Activated CD4-positive, alpha-beta T cell treated with anti-CD3 and anti-CD28 coated beads, Interleukin-2, amount 50 U/mL, for 16 hours (primary cell): ENCODE results near the gene ZCCHC3.
"Not testable (repeated sequence)": the region's sequence is repeated elsewhere in the genome, so short reads cannot be mapped to it uniquely, and the experiment has no call there.

Source experiments
- DNase-seq: peaks from one replicate; pipeline ENCODE4 v3.0.0-alpha.2; 2020

Gene ZCCHC3

GRCh38 chr20:297098-297924 is at the start of gene ZCCHC3:
Gene ZCCHC3, plus strand, starts transcription at chr20:297570. Its CDS starts 17 bp downstream, at chr20:297587.
- DNase-seq, result peak; percentile 87

GRCh38 chr20:251354-251753 is 46.0 kb upstream of the ZCCHC3 start:
- DNase-seq, result no peak

- DNase-seq, result no peak
Measured at GRCh38 chr20:252801-253200, 44.6 kb upstream of the ZCCHC3 start.

GRCh38 chr20:253447-253846 is 43.9 kb upstream of the ZCCHC3 start:
- DNase-seq, result not testable (repeated sequence)

- DNase-seq, result no peak
Measured at GRCh38 chr20:257419-257818, 40.0 kb upstream of the ZCCHC3 start, which contains the start of gene DEFB132. Gene DEFB132, plus strand, starts transcription at chr20:257724. Its CDS starts 55 bp downstream, at chr20:257779.

- DNase-seq, result peak; percentile 57
Measured at GRCh38 chr20:258269-258858, 39.0 kb upstream of the ZCCHC3 start.

GRCh38 chr20:258963-259362 is 38.4 kb upstream of the ZCCHC3 start:
- DNase-seq, result peak; percentile 16

- DNase-seq, result no peak
Measured at GRCh38 chr20:259981-260380, 37.4 kb upstream of the ZCCHC3 start.

GRCh38 chr20:263701-264100 is 33.7 kb upstream of the ZCCHC3 start:
- DNase-seq, result no peak

GRCh38 chr20:266596-267562 is 30.5 kb upstream of the ZCCHC3 start:
- DNase-seq, result peak; percentile 92

GRCh38 chr20:270517-270916 is 26.9 kb upstream of the ZCCHC3 start:
- no peak for DNase-seq

GRCh38 chr20:271069-271468 is 26.3 kb upstream of the ZCCHC3 start:
- no peak for DNase-seq

- no peak for DNase-seq
Measured at GRCh38 chr20:271528-271927, 25.8 kb upstream of the ZCCHC3 start.

- DNase-seq, result no peak
Measured at GRCh38 chr20:272718-273117, 24.7 kb upstream of the ZCCHC3 start.

- no peak for DNase-seq
Measured at GRCh38 chr20:273884-274283, 23.5 kb upstream of the ZCCHC3 start.

- DNase-seq, result no peak
Measured at GRCh38 chr20:275791-276190, 21.6 kb upstream of the ZCCHC3 start.

- DNase-seq, result no peak
Measured at GRCh38 chr20:276620-277495, 20.5 kb upstream of the ZCCHC3 start.

GRCh38 chr20:277496-277781 is 19.9 kb upstream of the ZCCHC3 start:
- no peak for DNase-seq

GRCh38 chr20:278181-278580 is 19.2 kb upstream of the ZCCHC3 start:
- DNase-seq, result no peak

GRCh38 chr20:278607-279571 is 18.5 kb upstream of the ZCCHC3 start:
- no peak for DNase-seq

- DNase-seq, result no peak
Measured at GRCh38 chr20:284172-284571, 13.2 kb upstream of the ZCCHC3 start.
